D721Med (cell line): ENCODE data around the gene NSD1.

ENCODE experiments used
- DNase-seq: peaks from one replicate; pipeline ENCODE4 v3.0.0; 2011; ENCODE audit warnings: low spot score; ENCODE audit not compliant: insufficient read length
- FAIRE-seq: peaks from 2 replicates; lab custom pipeline; 2011; peaks lifted over from hg19 to GRCh38; lab: Jason Lieb, UNC
- TF ChIP-seq, protein P1 (sequence below): IDR thresholded peaks from 2 replicates; pipeline ENCODE4 v1.5.1; 2012; ENCODE audit warnings: mild to moderate bottlenecking, control low read depth; ENCODE audit not compliant: insufficient read depth; ENCODE audit errors: missing control alignments

Gene NSD1

DNA sequence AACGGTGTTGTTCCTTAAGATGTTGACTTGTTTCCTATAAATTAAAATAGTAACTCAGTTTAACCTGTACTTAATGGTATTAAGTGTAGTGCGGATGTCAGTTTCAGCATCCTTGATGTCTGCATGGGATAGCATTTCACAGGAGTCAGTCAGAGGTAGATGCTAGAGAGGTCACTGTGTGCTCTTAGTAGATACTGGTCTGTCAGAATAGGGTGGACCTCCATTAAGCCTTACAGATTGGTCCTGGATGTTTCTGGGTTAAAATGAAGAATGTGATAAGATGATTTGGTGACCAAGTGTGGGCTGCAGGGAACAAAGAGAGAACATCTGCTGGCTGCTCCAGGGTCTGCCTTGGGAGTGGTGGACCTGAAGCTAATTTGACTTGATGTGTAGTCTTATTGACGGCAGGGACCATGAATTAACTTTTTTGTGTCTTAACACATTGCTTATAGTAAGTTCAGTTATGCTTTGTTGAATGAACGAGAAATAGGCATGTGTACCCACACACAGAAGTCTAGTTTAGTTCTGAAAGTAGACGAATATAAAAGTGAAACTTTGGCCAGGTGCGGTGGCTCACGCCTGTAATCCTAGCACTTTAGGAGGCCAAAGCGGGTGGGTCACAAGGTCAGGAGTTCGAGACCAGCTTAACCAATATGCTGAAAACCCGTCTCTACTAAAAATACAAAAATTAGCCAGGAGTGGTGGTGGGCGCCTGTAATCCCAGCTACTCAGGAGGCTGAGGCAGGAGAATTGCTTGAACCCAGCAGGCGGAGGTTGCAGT, 157.4 kb downstream of the NSD1 start:
- FAIRE-seq (no peak), DNase-seq (no peak)
- TF ChIP-seq, protein P1, sequence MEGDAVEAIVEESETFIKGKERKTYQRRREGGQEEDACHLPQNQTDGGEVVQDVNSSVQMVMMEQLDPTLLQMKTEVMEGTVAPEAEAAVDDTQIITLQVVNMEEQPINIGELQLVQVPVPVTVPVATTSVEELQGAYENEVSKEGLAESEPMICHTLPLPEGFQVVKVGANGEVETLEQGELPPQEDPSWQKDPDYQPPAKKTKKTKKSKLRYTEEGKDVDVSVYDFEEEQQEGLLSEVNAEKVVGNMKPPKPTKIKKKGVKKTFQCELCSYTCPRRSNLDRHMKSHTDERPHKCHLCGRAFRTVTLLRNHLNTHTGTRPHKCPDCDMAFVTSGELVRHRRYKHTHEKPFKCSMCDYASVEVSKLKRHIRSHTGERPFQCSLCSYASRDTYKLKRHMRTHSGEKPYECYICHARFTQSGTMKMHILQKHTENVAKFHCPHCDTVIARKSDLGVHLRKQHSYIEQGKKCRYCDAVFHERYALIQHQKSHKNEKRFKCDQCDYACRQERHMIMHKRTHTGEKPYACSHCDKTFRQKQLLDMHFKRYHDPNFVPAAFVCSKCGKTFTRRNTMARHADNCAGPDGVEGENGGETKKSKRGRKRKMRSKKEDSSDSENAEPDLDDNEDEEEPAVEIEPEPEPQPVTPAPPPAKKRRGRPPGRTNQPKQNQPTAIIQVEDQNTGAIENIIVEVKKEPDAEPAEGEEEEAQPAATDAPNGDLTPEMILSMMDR, result no peak

DNA sequence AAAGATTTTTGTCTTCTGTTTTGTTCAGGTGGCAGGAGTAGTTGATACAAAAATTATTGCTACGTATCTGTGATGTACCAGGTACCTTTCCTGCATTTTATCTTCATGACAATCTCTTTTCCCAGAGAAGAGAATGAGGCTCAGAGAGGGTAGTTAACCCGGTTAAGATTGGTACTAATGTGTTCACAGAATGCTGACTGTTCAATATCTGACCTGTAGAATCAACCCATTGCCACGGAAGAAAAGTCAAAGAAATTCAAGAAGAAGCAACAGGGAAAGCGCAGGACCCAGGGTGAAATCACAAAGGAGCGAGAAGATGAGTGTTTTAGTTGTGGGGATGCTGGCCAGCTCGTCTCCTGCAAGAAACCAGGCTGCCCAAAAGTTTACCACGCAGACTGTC, 158.2 kb downstream of the NSD1 start:
- DNase-seq, result no peak
- TF ChIP-seq, protein P1, result no peak
- no peak for FAIRE-seq

DNA sequence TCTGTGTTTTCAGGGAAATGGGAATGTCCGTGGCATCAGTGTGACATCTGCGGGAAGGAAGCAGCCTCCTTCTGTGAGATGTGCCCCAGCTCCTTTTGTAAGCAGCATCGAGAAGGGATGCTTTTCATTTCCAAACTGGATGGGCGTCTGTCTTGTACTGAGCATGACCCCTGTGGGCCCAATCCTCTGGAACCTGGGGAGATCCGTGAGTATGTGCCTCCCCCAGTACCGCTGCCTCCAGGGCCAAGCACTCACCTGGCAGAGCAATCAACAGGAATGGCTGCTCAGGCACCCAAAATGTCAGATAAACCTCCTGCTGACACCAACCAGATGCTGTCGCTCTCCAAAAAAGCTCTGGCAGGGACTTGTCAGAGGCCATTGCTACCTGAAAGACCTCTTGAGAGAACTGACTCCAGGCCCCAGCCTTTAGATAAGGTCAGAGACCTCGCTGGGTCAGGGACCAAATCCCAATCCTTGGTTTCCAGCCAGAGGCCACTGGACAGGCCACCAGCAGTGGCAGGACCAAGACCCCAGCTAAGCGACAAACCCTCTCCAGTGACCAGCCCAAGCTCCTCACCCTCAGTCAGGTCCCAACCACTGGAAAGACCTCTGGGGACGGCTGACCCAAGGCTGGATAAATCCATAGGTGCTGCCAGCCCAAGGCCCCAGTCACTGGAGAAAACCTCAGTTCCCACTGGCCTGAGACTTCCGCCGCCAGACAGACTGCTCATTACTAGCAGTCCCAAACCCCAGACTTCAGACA, 160.4 kb downstream of the NSD1 start:
- DNase-seq, result no peak
- TF ChIP-seq, protein P1, result no peak
- no peak for FAIRE-seq

DNA sequence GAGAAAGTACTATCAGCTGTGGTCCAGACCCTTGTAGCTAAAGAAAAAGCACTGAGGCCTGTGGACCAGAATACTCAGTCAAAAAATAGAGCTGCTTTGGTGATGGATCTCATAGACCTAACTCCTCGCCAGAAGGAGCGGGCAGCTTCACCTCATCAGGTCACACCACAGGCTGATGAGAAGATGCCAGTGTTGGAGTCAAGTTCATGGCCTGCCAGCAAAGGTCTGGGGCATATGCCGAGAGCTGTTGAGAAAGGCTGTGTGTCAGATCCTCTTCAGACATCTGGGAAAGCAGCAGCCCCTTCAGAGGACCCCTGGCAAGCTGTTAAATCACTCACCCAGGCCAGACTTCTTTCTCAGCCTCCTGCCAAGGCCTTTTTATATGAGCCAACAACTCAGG, 161.1 kb downstream of the NSD1 start:
- TF ChIP-seq, protein P1, result no peak
- DNase-seq (no peak), FAIRE-seq (no peak)

DNA sequence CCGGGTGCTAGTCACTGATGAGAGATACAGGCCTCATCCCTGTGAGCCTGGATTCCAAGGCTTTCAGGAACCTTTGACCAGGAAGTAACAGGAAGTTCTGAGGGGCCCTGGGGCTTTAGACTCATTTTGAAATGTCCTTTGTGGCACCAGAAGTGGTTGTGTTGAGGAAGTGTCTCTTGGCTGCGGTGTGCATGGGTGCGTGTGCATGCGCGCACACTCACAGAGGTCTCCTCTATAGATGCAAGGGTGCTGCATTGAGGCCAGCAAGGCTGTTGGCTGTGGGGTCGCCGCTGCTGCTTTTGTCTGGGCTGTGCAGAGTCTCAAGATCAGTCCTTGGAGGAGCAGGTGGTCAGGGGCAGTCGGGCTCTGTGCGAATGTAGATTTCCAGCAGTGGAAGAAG, 162.4 kb downstream of the NSD1 start:
- TF ChIP-seq, protein P1, result no peak
- DNase-seq, result no peak
- FAIRE-seq, result no peak

DNA sequence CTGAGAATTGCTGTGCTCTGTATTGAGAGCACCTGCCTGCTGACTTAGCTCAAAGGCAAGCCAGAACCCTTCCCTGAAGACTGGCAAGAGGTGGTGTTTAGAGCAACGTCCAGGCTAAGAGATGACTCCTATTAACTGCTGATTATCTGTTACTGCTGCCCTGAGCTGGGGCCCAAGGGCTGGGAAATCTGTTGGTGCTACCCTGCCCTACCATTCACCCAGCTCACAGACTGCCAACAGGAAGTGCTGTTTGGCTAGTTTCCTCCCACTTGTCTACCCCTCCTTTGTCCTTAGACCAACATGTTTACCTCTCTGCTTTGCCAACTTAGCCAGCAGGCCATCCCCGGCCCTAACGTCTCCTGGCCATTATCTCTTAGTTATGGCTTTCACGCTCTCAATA, 163.0 kb downstream of the NSD1 start:
- FAIRE-seq, result no peak
- TF ChIP-seq, protein P1, result no peak
- no peak for DNase-seq

DNA sequence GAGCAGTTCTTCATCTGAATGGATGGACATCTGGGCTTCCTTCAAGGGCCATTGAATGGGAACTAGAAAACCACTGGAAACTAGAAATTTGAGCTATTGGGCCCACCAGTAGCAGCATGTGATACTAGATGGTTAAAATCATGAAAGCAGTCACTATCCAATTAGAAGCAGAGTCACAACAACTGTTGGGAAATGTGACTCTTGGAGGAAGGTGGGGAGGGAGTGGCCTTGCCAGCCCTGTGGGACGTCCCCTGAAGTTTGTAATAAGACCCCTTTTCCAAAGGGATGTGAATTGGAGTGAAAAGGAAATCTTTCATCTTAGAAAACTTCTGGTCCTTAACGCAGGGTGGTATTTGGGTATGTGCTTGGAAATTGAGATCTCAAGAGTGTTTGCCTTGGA, 164.3 kb downstream of the NSD1 start:
- TF ChIP-seq, protein P1, result no peak
- FAIRE-seq, result no peak
- no peak for DNase-seq
